LNCaP clone FGC (cell line): ENCODE data around the gene ARPC5.
A peak's percentile ranks its signal among the peaks of the same experiment; 100 is the strongest.
"Not testable (repeated sequence)": the region's sequence is repeated elsewhere in the genome, so short reads cannot be mapped to it uniquely, and the experiment has no call there.

ENCODE experiments used
- DNase-seq: peaks from one replicate; pipeline ENCODE4 v3.0.0-alpha.2; 2011; ENCODE audit warnings: low read depth
- H3K4me3 ChIP-seq: 2 replicates; pipeline ENCODE4 v1.5.1; 2011; ENCODE audit warnings: mild to moderate bottlenecking, low read depth, low read length, control low read depth
- CTCF ChIP-seq: IDR thresholded peaks from 2 replicates; pipeline ENCODE4 v1.5.1; 2012; ENCODE audit warnings: mild to moderate bottlenecking; ENCODE audit not compliant: control insufficient read depth, insufficient read depth; ENCODE audit errors: extremely low read depth

ARPC5 gene

GRCh38 chr1:183622884-183623785 lies 12.4 kb downstream of the ARPC5 start:
- TF ChIP-seq CTCF, result peak; percentile 94
- DNase-seq, result peak; percentile 58
- no peak overlapping the region for H3K4me3 ChIP-seq

GRCh38 chr1:183622013-183622412 lies 13.6 kb downstream of the ARPC5 start:
- H3K4me3 ChIP-seq, result no peak overlapping the region
- no peak for DNase-seq
- no peak for TF ChIP-seq CTCF

- DNase-seq, result no peak
- H3K4me3 ChIP-seq, result no peak overlapping the region
- TF ChIP-seq CTCF, result no peak
Observed at GRCh38 chr1:183620311-183620710, 15.3 kb downstream of the ARPC5 start.

- no peak overlapping the region for H3K4me3 ChIP-seq
- no peak for TF ChIP-seq CTCF
- DNase-seq, result no peak
Observed at GRCh38 chr1:183619781-183620180, 15.8 kb downstream of the ARPC5 start.

- H3K4me3 ChIP-seq, DNase-seq: not testable (repeated sequence)
Observed at GRCh38 chr1:183618202-183618601, 17.4 kb downstream of the ARPC5 start.

GRCh38 chr1:183612975-183613374 lies 22.6 kb downstream of the ARPC5 start:
- H3K4me3 ChIP-seq, DNase-seq: not testable (repeated sequence)

- no peak for DNase-seq
- no peak overlapping the region for H3K4me3 ChIP-seq
- no peak for TF ChIP-seq CTCF
Observed at GRCh38 chr1:183612407-183612806, 23.2 kb downstream of the ARPC5 start.

- TF ChIP-seq CTCF, result no peak
- no peak for DNase-seq
- no peak overlapping the region for H3K4me3 ChIP-seq
Observed at GRCh38 chr1:183611021-183611420, 24.6 kb downstream of the ARPC5 start.
